Kidney (tissue), 14 donors: ENCODE results near the gene KCTD10. TPM values are rescaled to one million over a fixed set of nuclear protein-coding genes. Genes with fewer than 3 reads are reported as not detected.

Experiments used
- DNase-seq, 5 donors: peaks; one replicate each; pipeline ENCODE4 v3.0.0-alpha.2; 2013 to 2020
- FAIRE-seq: peaks from 2 replicates; lab custom pipeline; 2012; peaks lifted over from hg19 to GRCh38; lab: Jason Lieb, UNC
- H3K27ac ChIP-seq, 2 donors: one replicate each; pipeline ENCODE4 v1.7.0; 2013; ENCODE audit warnings: low read depth in 2 of 2, low read length in 2 of 2, inconsistent platforms in 1 of 2
- H3K27me3 ChIP-seq: one replicate; pipeline ENCODE4 v1.7.1; 2013; ENCODE audit warnings: low read length, inconsistent platforms; ENCODE audit not compliant: control insufficient read depth, insufficient read depth
- H3K36me3 ChIP-seq, 3 donors: one replicate each; pipeline versions ENCODE4 v1.7.0 to v1.7.1; 2013; ENCODE audit warnings: low read length in 3 of 3, control low read depth in 1 of 3, inconsistent platforms in 1 of 3; ENCODE audit not compliant: insufficient read depth in 3 of 3, control insufficient read depth in 2 of 3
- H3K4me1 ChIP-seq, 3 donors: one replicate each; pipeline versions ENCODE4 v1.7.0 to v1.7.1; 2013; ENCODE audit warnings: low read length in 3 of 3, inconsistent platforms in 1 of 3, low read depth in 1 of 3; ENCODE audit not compliant: control insufficient read depth in 2 of 3, insufficient read depth in 2 of 3
- H3K4me3 ChIP-seq, 3 donors: one replicate each; pipeline versions ENCODE4 v1.7.0 to v1.8.1; 2013; ENCODE audit warnings: low read length in 3 of 3, control low read depth in 1 of 3, inconsistent platforms in 1 of 3
- H3K9ac ChIP-seq, 3 donors: one replicate each; pipeline versions ENCODE4 v1.7.0 to v1.7.1; 2013; ENCODE audit warnings: low read length in 3 of 3, control low read depth in 1 of 3, inconsistent platforms in 1 of 3
- H3K9me3 ChIP-seq, 3 donors: one replicate each; pipeline versions ENCODE4 v1.7.0 to v1.7.1; 2013; ENCODE audit warnings: low read length in 3 of 3, control low read depth in 1 of 3, inconsistent platforms in 1 of 3; ENCODE audit not compliant: control insufficient read depth in 2 of 3, insufficient read depth in 1 of 3
- CTCF ChIP-seq: IDR thresholded peaks from 3 replicates; pipeline ENCODE4 v1.5.1; 2012; ENCODE audit warnings: mild to moderate bottlenecking, moderate library complexity, borderline replicate concordance; ENCODE audit not compliant: insufficient read depth; ENCODE audit errors: extremely low read depth
- intact Hi-C: fragments of 100-400 bp; cut with DNase I; formaldehyde crosslinking; loops from one replicate; pipeline ENCODE4 v1.11.1; 2022
- polyA plus RNA-seq: library from polyadenylated mRNA; stranded (reverse); fragments of 350-450 nt; fragmentation: Illumina TruSeq; extraction: RNeasy Lipid Tissue Mini Kit (QIAGEN cat#74804); gene quantifications from one replicate; pipeline ENCODE4 v1.2.3, GENCODE V29; 2014; ENCODE audit warnings: low read depth, low replicate concordance; ENCODE audit not compliant: insufficient read depth
- total RNA-seq: library from RNA; stranded (reverse); fragmentation: NEBNext Ultra II Directional; extraction: Animal tissue kit (Norgen Biotek cat#: 25700); gene quantifications from one replicate; pipeline ENCODE4 v1.2.1, GENCODE V29; 2021
- donor health status: control.
- donor health status: control.
- donor health status: control.
- donor health status: control.
- donor health status: control.
- donor health status: DM: yes; HTN: yes; CAD: no.
- donor health status: Normal renal cell carcinoma (clear cell type).

Gene KCTD10
- total and polyA plus RNA-seq, 2 donors from 2014 or later, result 23.6 to 72.1 TPM

GRCh38 chr12:109439181-109439580, 37.9 kb downstream of the KCTD10 start:
- Histone ChIP-seq H3K4me3 (no peak overlapping the region), H3K27me3 (no peaks in the 10 kb centered on the region), H3K4me1 (no peaks in the 10 kb centered on the region), H3K9ac (no peak overlapping the region), H3K36me3 (peaks cover 0 to 2% (median 0%) of the 10 kb centered on the region in 3 donors), H3K27ac (no peak overlapping the region), H3K9me3 (no peaks in the 10 kb centered on the region)
- FAIRE-seq (no peak), DNase-seq (no peak)
- intact Hi-C loops, result no loop called here
- TF ChIP-seq CTCF, result no peak

GRCh38 chr12:109436188-109436560, 40.9 kb downstream of the KCTD10 start:
- Histone ChIP-seq H3K4me3 (no peak overlapping the region), H3K36me3 (no peaks in the 10 kb centered on the region), H3K27me3 (no peaks in the 10 kb centered on the region), H3K9ac (no peak overlapping the region), H3K27ac (no peak overlapping the region), H3K4me1 (peaks cover 0 to 5% (median 0%) of the 10 kb centered on the region in 3 donors), H3K9me3 (no peaks in the 10 kb centered on the region)
- intact Hi-C loops, result no loop called here
- TF ChIP-seq CTCF, result no peak
- no peak for DNase-seq
- no peak for FAIRE-seq

- DNase-seq, result peak in 1 of 5 donors; percentile 30
Observed at GRCh38 chr12:109435428-109436187, 41.5 kb downstream of the KCTD10 start.

More at GRCh38 chr12:109435428-109436187, 41.5 kb downstream of the KCTD10 start:
- Histone ChIP-seq H3K9ac (no peak overlapping the region), H3K27me3 (no peaks in the 10 kb centered on the region), H3K9me3 (no peaks in the 10 kb centered on the region), H3K36me3 (no peaks in the 10 kb centered on the region), H3K27ac (no peak overlapping the region), H3K4me1 (peaks cover 0 to 5% (median 0%) of the 10 kb centered on the region in 3 donors), H3K4me3 (no peak overlapping the region)
- TF ChIP-seq CTCF, result no peak
- intact Hi-C loops, result no loop called here
- FAIRE-seq, result no peak
